Measurements from ENCODE around the gene EXOC1. TPM values are rescaled to one million over a fixed set of nuclear protein-coding genes. Genes with fewer than 3 reads are reported as not detected.

Gene EXOC1
- total and polyA plus RNA-seq, 9 donors: 14.6 to 32.7 (median 24.1) TPM

- Histone ChIP-seq H3K36me3 (no peaks in the 10 kb centered on the region), H3K27ac (no peak overlapping the region), H3K4me1 (ENCODE audit: insufficient read depth) (no peaks in the 10 kb centered on the region), H3K9me3 (no peaks in the 10 kb centered on the region), H3K27me3 (no peaks in the 10 kb centered on the region), H3K4me3 (no peak overlapping the region)
- intact Hi-C loops (cut with DNase I): no loop called here
- 59 to 72% (median 69%) methylated on average over 6 of the region's 6 CpGs for WGBS, 3 donors
- no peak for DNase-seq
- no peak for TF ChIP-seq CTCF (IDR thresholded peaks at IDR 0.05)
- no peak for TF ChIP-seq POLR2A (IDR thresholded peaks at IDR 0.05)
- TF ChIP-seq EP300 (IDR thresholded peaks at IDR 0.05): no peak
These were observed 52.9 kb downstream of the EXOC1 start for GRCh38 chr4:55906323-55906722.

- Histone ChIP-seq H3K36me3 (no peaks in the 10 kb centered on the region), H3K4me1 (ENCODE audit: insufficient read depth) (no peaks in the 10 kb centered on the region), H3K27ac (no peak overlapping the region), H3K9me3 (no peaks in the 10 kb centered on the region), H3K27me3 (no peaks in the 10 kb centered on the region), H3K4me3 (no peak overlapping the region)
- DNase-seq: no peak
- WGBS, 3 donors: 68 to 72% (median 70%) methylated on average over 3 of the region's 3 CpGs
- intact Hi-C loops (cut with DNase I): no loop called here
- TF ChIP-seq POLR2A (IDR thresholded peaks at IDR 0.05): no peak
- no peak for TF ChIP-seq CTCF (IDR thresholded peaks at IDR 0.05)
- TF ChIP-seq EP300 (IDR thresholded peaks at IDR 0.05): no peak
These were observed 53.5 kb downstream of the EXOC1 start for GRCh38 chr4:55906989-55907388.

GRCh38 chr4:55907469-55907868 lies 54.0 kb downstream of the EXOC1 start:
- intact Hi-C loops (cut with DNase I): no loop called here
- H3K4me3 ChIP-seq: no peak overlapping the region
- H3K27ac ChIP-seq: no peak overlapping the region
- DNase-seq: no peak
- TF ChIP-seq EP300 (IDR thresholded peaks at IDR 0.05): no peak
- TF ChIP-seq CTCF (IDR thresholded peaks at IDR 0.05): no peak
- TF ChIP-seq POLR2A (IDR thresholded peaks at IDR 0.05): no peak
- H3K9me3 ChIP-seq: no peaks in the 10 kb centered on the region
- H3K4me1 ChIP-seq (ENCODE audit: insufficient read depth): no peaks in the 10 kb centered on the region
- H3K36me3 ChIP-seq: no peaks in the 10 kb centered on the region
- no peaks in the 10 kb centered on the region for H3K27me3 ChIP-seq

GRCh38 chr4:55910140-55910539 lies 56.7 kb downstream of the EXOC1 start:
- WGBS, 3 donors: 84 to 97% (median 88%) methylated on average over 1 of the region's 1 CpG
- no peak for DNase-seq
- intact Hi-C loops (cut with DNase I): no loop called here

More at GRCh38 chr4:55910140-55910539, 56.7 kb downstream of the EXOC1 start:
- H3K36me3 ChIP-seq: no peaks in the 10 kb centered on the region
- H3K4me3 ChIP-seq: no peak overlapping the region
- no peak for TF ChIP-seq EP300 (IDR thresholded peaks at IDR 0.05)
- no peak for TF ChIP-seq CTCF (IDR thresholded peaks at IDR 0.05)
- no peak for TF ChIP-seq POLR2A (IDR thresholded peaks at IDR 0.05)
- no peak overlapping the region for H3K27ac ChIP-seq
- H3K27me3 ChIP-seq: no peaks in the 10 kb centered on the region
- H3K9me3 ChIP-seq: no peaks in the 10 kb centered on the region
- H3K4me1 ChIP-seq (ENCODE audit: insufficient read depth): no peaks in the 10 kb centered on the region

All from ovary (tissue), 9 donors.